Effector CD4-positive, alpha-beta T cell (primary cell): ENCODE data around the gene TBC1D23.
A peak's percentile ranks its signal among the peaks of the same experiment; 100 is the strongest.
"Not testable (repeated sequence)": the region's sequence is repeated elsewhere in the genome, so short reads cannot be mapped to it uniquely, and the experiment has no call there.

Experiments
- DNase-seq: peaks from one replicate; pipeline ENCODE4 v3.0.0-alpha.2; 2020

TBC1D23 gene

DNA sequence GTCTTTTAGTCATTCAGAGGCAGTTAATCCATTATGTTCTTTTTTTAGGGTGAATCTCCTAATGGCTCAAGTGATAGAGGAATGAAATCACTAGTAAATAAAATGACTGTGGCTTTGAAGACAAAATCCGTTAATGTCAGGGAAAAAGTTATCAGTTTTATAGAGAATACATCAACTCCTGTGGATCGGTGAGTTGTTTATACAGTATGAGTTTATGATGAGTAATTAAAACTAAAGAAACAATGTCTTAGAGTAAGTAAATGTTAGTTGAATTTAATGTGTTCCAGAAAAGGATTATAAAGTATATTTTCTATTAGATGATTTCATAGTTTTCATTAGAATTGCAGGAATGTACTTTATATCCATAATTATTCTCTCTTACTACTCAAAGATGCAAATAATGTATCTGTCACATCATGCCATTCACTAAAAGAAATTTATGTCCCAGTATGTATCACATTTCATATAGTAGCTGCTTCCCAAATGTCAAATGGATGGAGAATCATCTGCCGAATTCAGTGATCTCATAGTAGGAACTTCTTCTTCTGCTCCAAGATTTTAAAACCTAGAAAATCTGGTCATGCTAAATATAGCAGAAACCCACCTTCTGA, 49.7 kb downstream of the TBC1D23 start:
- DNase-seq = no peak

DNA sequence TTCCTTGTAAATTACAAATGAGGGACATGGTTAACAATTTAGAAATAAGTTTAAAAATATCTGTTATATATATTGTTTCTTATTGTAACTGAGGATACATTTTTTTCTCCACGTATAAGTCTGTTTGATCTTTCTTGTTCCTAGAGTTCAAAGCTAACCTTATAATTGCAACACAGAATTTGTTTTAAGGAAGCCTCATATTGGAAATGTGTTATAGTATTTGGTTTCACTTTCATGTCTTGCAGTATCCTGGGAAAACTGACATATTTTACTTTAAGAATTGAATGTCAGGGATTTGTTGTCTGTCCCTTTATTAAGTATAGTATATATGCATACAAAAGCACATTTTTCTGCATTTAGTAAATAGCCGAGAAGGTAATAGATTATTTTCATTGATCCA, 50.2 kb downstream of the TBC1D23 start:
- DNase-seq = no peak

- DNase-seq = peak; percentile 14
Observed at GRCh38 chr3:100316641-100317069, 55.9 kb downstream of the TBC1D23 start.

DNA sequence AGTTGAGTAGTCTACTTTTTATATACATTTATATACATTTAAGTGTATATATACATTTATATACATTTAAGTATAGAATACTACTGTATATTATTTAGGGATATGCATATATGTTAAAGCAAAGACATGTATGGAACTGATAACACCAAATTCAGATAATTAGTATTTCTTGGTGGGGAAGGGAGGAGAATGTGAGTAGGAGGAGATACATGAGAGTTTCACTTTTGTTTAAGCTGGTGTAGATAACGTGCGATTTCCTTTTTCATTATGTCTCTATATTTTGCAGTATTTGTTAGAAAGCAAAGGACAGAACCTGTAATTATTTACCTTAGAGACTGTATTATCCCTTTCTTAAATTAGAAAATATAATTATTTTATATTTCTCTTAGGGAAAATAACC, 57.1 kb downstream of the TBC1D23 start:
- DNase-seq = no peak

GRCh38 chr3:100319951-100320350, 59.2 kb downstream of the TBC1D23 start:
- DNase-seq = no peak

GRCh38 chr3:100324044-100324443, 63.3 kb downstream of the TBC1D23 start:
- DNase-seq = no peak

DNA sequence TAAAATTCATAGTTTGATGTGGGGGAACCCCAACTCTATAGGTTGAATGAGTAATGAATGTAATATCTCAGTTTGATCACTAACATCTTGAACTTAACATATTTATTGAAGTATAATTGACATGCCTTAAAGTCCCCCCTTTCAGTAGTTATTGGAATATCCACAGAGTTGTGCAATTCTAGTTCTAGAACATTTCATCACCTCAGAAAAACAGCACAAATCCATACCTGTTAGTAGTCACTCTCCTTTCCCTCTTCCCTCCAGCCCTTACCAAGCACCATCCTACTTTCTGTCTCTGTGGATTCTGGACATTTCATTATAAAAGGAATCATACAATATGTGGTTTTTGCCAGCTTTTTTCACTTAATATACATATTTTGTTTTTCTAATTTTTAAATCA, 65.0 kb downstream of the TBC1D23 start:
- DNase-seq = no peak

DNA sequence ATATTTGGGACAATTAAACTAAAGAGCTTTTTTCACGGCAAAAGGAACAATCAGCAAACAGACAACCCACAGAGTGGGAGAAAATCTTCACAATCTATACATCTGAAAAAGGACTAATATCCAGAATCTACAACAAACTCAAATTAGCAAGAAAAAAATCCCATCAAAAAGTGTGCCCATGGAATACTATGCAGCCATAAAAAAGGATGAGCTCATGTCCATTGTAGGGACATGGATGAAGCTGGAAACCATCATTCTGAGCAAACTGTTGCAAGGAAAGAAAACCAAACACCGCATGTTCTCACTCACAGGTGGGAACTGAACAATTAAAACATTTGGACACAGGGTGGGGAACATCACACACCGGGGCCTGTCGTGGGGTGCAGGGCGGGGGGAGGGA, 66.6 kb downstream of the TBC1D23 start:
- not testable (repeated sequence) for DNase-seq

- DNase-seq = no peak
Observed at GRCh38 chr3:100329800-100330489, 69.2 kb downstream of the TBC1D23 start.

- DNase-seq = no peak
Observed at GRCh38 chr3:100330651-100331050, 69.9 kb downstream of the TBC1D23 start.

DNA sequence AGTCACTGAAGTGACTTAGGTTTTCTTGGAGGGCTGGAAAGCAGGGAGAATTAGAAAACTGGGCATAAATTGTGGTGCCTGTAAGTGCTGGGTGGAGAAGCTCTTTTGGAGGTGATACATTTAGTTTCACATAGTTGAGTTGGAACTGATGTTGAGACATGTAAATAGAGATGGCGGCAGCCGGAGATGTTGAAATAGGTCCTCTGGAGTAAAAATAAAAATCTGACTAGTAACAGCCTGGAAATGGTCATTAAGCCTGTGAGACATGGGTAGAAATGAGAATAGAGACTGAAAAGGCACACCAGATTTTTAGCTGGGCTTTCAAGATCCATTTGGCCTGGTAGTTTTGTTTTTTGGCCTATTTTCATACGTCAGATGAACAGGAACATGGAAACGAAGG, 70.9 kb downstream of the TBC1D23 start:
- DNase-seq = no peak

- DNase-seq = no peak
Observed at GRCh38 chr3:100333051-100333450, 72.3 kb downstream of the TBC1D23 start.

DNA sequence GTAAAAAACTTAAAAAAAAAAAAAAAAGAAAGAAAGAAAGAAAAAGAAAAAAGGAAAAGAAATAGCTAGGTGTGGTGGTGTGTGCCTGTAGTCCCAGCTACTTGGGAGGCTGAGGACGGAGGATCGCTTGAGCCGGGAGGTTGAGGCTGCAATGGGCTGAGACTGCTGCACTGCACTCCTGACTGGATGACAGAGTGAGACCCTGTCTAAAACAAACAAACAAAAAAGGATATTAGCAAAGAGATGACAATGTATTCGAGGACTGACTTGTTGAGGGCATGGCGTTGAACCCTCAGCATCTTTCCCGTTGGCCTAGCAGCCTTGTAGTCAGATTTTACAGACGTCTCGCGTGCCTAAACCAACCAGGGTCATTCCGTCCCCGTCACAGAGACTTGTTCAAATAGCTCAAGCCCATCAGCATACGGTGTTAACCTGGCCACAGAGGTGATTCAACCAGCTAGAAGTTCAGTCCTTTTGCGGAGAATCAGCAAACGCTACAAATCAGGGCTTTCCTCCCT, 73.2 kb downstream of the TBC1D23 start:
- DNase-seq = no peak

GRCh38 chr3:100334488-100335351, 73.9 kb downstream of the TBC1D23 start, which contains the start of gene NIT2:
NIT2 (plus strand) TSS chr3:100334757; CDS start chr3:100334792, 35 bp downstream.
- DNase-seq = peak; percentile 71

GRCh38 chr3:100335434-100335833, 74.6 kb downstream of the TBC1D23 start:
- DNase-seq = no peak

GRCh38 chr3:100336229-100336628, 75.4 kb downstream of the TBC1D23 start:
- DNase-seq = not testable (repeated sequence)

GRCh38 chr3:100338911-100339310, 78.1 kb downstream of the TBC1D23 start:
- no peak for DNase-seq

DNA sequence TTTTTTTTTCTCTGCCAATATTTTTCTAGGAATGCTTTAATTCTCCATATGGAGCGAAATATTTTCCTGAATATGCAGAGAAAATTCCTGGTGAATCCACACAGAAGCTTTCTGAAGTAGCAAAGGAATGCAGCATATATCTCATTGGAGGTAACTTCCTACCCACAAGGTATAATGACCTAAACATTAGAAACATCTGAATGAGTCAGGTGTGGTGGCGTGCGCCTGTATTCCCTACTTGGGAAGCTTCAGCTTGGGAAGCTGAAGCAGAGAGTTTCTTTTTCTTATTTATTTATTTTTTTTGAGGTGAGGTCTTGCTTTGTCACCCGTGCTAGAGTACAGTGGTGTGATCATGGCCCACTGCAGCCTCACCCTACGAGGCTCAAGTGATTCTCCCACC, 79.0 kb downstream of the TBC1D23 start:
- no peak for DNase-seq

DNA sequence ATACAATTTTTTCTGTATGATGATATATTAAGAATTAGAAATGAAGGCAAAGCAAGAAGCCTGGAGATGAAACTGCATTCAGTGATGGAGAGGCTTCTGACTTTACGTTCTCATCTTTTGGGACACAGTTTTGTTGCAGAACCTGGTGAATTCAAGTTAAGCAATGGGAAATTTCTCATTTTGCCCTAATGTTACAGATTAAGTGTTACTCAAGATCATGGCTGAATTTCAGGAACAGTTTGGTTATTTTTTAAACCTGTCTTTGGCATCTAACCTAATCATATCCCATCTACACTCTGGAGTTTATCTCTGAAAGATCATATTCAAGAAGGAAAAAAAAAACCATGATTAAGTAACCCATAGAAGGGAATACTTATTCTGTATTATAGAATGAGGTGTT, 79.7 kb downstream of the TBC1D23 start:
- DNase-seq = no peak

DNA sequence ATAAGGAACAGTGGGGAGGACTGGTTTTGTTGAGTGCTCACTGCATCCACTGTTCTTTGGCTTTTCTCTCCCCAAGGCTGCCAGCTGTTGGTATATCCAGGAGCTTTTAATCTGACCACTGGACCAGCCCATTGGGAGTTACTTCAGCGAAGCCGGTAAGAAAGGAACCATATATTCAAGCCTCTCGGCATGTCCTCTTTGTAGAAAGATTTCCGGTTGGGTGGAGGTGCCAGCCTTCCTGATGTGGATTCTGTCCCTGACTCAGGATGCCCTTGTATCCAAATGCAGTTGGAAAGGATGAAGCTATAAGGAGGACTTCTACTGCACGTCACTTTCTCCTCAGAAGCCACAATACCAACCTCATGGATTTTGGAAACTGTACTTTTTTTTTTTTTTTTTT, 87.9 kb downstream of the TBC1D23 start:
- DNase-seq = no peak

- not testable (repeated sequence) for DNase-seq
Observed at GRCh38 chr3:100351770-100352169, 91.0 kb downstream of the TBC1D23 start.

GRCh38 chr3:100352296-100353231, 91.8 kb downstream of the TBC1D23 start:
- DNase-seq = no peak
